Measurements from ENCODE around the gene TMIGD2. TPM values are rescaled to one million over a fixed set of nuclear protein-coding genes. Genes with fewer than 3 reads are reported as not detected.

TMIGD2 gene
- total RNA-seq, 1 experiment from 2014 or later: not detected

- DNase-seq (ENCODE audit: low read depth, low spot score): peak; percentile 7
- in situ Hi-C loops (cut with HindIII; ENCODE audit: low pct_unique_long_range_greater_than_20kb, low sequenced_read_pairs): no loop called here
These were observed 26.2 kb upstream of the TMIGD2 start for GRCh38 chr19:4328243-4328990.

- in situ Hi-C loops (cut with HindIII; ENCODE audit: low pct_unique_long_range_greater_than_20kb, low sequenced_read_pairs): no loop called here
- no peak for DNase-seq (ENCODE audit: low read depth, low spot score)
These were observed 25.7 kb upstream of the TMIGD2 start for GRCh38 chr19:4327877-4328242.

- DNase-seq (ENCODE audit: low read depth, low spot score): no peak
These were observed 25.2 kb upstream of the TMIGD2 start for GRCh38 chr19:4327252-4327876.

GRCh38 chr19:4326837-4327251 is 24.7 kb upstream of the TMIGD2 start:
- in situ Hi-C loops (cut with HindIII; ENCODE audit: low pct_unique_long_range_greater_than_20kb, low sequenced_read_pairs): no loop called here

More at GRCh38 chr19:4327252-4327876, 25.2 kb upstream of the TMIGD2 start:
- in situ Hi-C loops (cut with HindIII; ENCODE audit: low pct_unique_long_range_greater_than_20kb, low sequenced_read_pairs): no loop called here

GRCh38 chr19:4326215-4326836 is 24.1 kb upstream of the TMIGD2 start:
- DNase-seq (ENCODE audit: low read depth, low spot score): no peak
- in situ Hi-C loops (cut with HindIII; ENCODE audit: low pct_unique_long_range_greater_than_20kb, low sequenced_read_pairs): no loop called here

More at GRCh38 chr19:4326837-4327251, 24.7 kb upstream of the TMIGD2 start:
- no peak for DNase-seq (ENCODE audit: low read depth, low spot score)

- DNase-seq (ENCODE audit: low read depth, low spot score): no peak
- in situ Hi-C loops (cut with HindIII; ENCODE audit: low pct_unique_long_range_greater_than_20kb, low sequenced_read_pairs): no loop called here
These were observed 22.0 kb upstream of the TMIGD2 start for GRCh38 chr19:4324228-4324627.

GRCh38 chr19:4323692-4324091 is 21.5 kb upstream of the TMIGD2 start:
- no peak for DNase-seq (ENCODE audit: low read depth, low spot score)
- in situ Hi-C loops (cut with HindIII; ENCODE audit: low pct_unique_long_range_greater_than_20kb, low sequenced_read_pairs): no loop called here

GRCh38 chr19:4322942-4323665 is 20.9 kb upstream of the TMIGD2 start:
- peak; percentile 11 for DNase-seq (ENCODE audit: low read depth, low spot score)
- in situ Hi-C loops (cut with HindIII; ENCODE audit: low pct_unique_long_range_greater_than_20kb, low sequenced_read_pairs): no loop called here

GRCh38 chr19:4320419-4320818 is 18.2 kb upstream of the TMIGD2 start:
- no peak for DNase-seq (ENCODE audit: low read depth, low spot score)
- in situ Hi-C loops (cut with HindIII; ENCODE audit: low pct_unique_long_range_greater_than_20kb, low sequenced_read_pairs): no loop called here

- in situ Hi-C loops (cut with HindIII; ENCODE audit: low pct_unique_long_range_greater_than_20kb, low sequenced_read_pairs): no loop called here
- DNase-seq (ENCODE audit: low read depth, low spot score): no peak
These were observed 17.0 kb upstream of the TMIGD2 start for GRCh38 chr19:4319067-4319718.

GRCh38 chr19:4318460-4318859 is 16.3 kb upstream of the TMIGD2 start:
- in situ Hi-C loops (cut with HindIII; ENCODE audit: low pct_unique_long_range_greater_than_20kb, low sequenced_read_pairs): no loop called here
- no peak for DNase-seq (ENCODE audit: low read depth, low spot score)

GRCh38 chr19:4316956-4317355 is 14.8 kb upstream of the TMIGD2 start:
- in situ Hi-C loops (cut with HindIII; ENCODE audit: low pct_unique_long_range_greater_than_20kb, low sequenced_read_pairs): no loop called here
- DNase-seq (ENCODE audit: low read depth, low spot score): no peak

- DNase-seq (ENCODE audit: low read depth, low spot score): no peak
- in situ Hi-C loops (cut with HindIII; ENCODE audit: low pct_unique_long_range_greater_than_20kb, low sequenced_read_pairs): no loop called here
These were observed 11.8 kb upstream of the TMIGD2 start for GRCh38 chr19:4313847-4314490.

- in situ Hi-C loops (cut with HindIII; ENCODE audit: low pct_unique_long_range_greater_than_20kb, low sequenced_read_pairs): no loop called here
- peak; percentile 24 for DNase-seq (ENCODE audit: low read depth, low spot score)
These were observed 8.3 kb upstream of the TMIGD2 start for GRCh38 chr19:4310247-4311121.

GRCh38 chr19:4305659-4306058 is 3.5 kb upstream of the TMIGD2 start:
- in situ Hi-C loops (cut with HindIII; ENCODE audit: low pct_unique_long_range_greater_than_20kb, low sequenced_read_pairs): no loop called here
- DNase-seq (ENCODE audit: low read depth, low spot score): no peak

- DNase-seq (ENCODE audit: low read depth, low spot score): no peak
- in situ Hi-C loops (cut with HindIII; ENCODE audit: low pct_unique_long_range_greater_than_20kb, low sequenced_read_pairs): no loop called here
These were observed 3.0 kb upstream of the TMIGD2 start for GRCh38 chr19:4305257-4305612.

Measured in SK-MEL-5 (cell line).